ENCODE measurements around the gene KLHL8.
"Not testable (repeated sequence)": the region's sequence is repeated elsewhere in the genome, so short reads cannot be mapped to it uniquely, and the experiment has no call there.

KLHL8 gene

GRCh38 chr4:87228262-87228860 is 7.9 kb upstream of the KLHL8 start:
- DNase-seq (ENCODE audit: low read depth) = no peak

GRCh38 chr4:87227751-87228151 is 7.3 kb upstream of the KLHL8 start:
- DNase-seq (ENCODE audit: low read depth) = no peak

DNA sequence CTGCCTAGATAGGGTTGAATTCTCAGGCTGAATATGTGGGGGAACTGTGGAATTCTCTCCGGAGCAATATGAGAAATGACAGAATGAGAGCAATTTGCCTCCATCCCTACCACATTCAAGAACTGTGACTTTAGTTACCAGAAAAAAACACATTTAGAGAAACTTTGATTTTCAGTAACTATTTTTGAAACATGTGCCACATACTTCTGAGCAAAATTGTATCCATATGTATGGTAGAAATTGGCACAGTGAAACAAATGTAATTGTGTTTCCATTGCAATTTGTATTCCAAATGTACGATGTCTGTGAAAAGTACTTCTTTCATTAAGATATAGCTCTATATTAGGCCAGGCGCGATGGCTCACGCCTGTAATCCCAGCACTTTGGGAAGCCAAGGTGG is 5.5 kb upstream of the KLHL8 start:
- no peak for DNase-seq (ENCODE audit: low read depth)

- DNase-seq (ENCODE audit: low read depth) = no peak
Observed at GRCh38 chr4:87224141-87224923, 3.9 kb upstream of the KLHL8 start.

DNA sequence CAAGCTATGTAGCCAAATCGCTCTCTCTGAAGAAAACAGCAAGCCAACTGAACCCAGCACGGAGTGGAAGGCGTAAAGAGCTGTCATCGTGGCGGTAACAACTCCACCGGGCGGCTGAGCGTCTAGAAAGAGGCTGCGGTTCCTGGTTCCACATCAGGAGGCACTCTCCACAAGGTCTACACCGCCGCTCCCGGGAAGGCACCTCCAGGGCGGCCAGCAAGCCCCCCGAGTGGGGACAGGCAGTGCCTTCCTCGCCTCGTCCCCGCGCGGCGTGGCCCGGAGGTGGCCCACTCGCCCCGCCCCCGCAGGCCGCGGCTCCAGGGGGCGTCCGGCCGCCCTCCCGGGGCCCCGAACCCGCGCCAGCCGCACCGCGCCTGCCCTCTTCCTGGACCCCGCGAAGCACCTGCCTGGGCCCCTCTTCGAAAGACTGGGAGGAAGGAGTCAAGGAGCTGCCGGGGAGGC is 755 bp downstream of the KLHL8 start:
- peak; percentile 31 for DNase-seq (ENCODE audit: low read depth)

- not testable (repeated sequence) for DNase-seq (ENCODE audit: low read depth)
Observed at GRCh38 chr4:87217235-87217763, 3.1 kb downstream of the KLHL8 start.

- no peak for DNase-seq (ENCODE audit: low read depth)
Observed at GRCh38 chr4:87216469-87216868, 3.9 kb downstream of the KLHL8 start.

DNA sequence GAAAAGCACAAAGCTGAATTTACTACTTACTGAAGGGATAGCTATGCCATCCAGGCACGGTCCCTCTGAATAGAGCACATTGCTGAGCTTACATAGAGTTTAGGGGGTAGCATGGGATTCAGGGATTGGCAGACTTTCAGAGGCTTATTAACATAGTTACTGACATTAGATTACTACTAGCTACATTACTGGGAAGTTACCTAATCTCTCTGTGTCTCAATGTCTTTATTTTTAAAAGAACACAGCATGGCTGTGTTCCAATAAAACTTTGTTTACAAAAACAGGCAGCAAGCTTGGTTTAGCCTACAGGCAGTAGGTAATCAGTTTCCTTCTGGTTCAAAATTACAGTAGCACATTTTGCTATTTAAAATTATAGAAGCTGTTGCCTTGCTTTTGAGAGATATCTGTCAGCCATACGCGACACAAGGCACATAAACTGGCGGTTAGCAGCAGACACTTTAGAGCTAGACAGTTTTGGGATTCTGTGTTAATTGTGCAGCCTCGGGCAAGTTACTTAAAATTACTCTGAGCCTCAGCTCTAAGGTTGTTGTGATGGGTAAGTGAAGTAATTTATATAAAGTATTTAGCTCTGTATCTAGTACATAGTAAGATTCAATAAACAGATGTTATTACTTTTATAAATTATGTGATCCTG is 6.9 kb downstream of the KLHL8 start:
- DNase-seq (ENCODE audit: low read depth) = no peak

DNA sequence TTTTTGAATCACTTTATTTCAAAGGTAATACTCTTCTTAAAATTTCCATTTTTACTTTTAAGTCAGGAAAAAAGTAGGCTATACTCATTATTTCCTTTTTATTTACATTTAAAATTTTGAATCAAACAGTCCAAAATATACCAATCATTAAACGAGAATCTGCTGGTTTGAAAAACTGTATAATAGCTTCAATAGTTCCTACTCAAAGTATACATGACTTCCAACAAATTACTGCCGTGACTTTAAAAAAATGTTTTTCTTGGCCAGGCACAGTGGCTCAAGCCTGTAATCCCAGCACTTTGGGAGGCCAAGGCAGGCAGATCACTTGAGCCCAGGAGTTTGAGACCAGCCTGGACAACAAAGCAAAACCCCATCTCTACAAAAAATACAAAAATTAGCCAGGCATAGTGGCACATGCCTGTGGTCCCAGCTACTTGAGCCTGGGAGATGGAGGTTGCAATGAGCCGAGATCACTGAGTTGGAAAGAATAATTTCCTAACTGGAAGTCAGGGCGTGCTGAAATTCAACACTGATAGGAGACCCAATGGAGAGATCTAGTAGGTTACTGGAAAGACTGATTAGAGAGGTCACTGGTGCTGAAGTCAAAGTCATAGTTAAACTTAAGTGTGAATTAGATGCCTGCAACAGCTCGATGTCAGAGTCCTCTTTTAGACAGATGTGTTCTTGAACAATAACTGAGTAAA is 9.0 kb downstream of the KLHL8 start:
- DNase-seq (ENCODE audit: low read depth) = no peak

GRCh38 chr4:87209696-87210095 is 10.7 kb downstream of the KLHL8 start:
- DNase-seq (ENCODE audit: low read depth) = no peak

DNA sequence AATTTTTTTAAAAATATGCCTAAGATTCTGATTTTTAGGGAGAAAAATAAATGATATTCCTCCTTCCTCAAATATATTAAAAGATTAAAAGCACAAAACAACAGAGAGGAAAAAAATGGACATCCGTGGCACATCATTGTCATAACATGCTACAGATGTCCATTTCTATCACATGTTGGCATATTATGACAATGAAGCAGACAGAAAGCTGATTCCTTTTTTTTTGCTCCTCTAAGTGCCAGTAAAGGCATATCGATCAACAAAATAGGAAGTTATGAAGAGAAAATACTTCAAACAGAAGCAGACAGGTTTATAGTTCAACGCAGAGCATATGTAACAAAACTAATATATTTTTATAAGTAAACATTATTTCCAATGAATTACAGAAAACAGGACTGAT is 11.2 kb downstream of the KLHL8 start:
- no peak for DNase-seq (ENCODE audit: low read depth)

DNA sequence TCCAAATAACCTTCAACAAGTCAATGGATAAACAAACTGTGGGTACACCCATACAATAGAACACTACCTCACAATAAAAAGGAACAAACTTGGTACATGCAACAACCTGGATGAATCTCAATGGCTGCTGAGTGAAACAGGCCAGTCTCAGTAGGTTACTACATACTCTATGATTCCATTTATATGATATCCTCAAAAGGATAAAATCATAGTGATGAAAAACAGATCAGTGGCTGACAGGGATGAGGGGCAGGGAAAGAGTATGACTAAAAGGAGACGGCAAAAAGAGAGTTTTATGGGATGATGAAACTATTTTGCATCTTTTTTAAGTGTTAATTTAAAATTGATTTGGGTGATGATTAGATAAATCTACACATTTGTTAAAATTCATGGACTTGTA is 15.9 kb downstream of the KLHL8 start:
- no peak for DNase-seq (ENCODE audit: low read depth)

- no peak for DNase-seq (ENCODE audit: low read depth)
Observed at GRCh38 chr4:87196927-87197326, 23.5 kb downstream of the KLHL8 start.

GRCh38 chr4:87196146-87196545 is 24.3 kb downstream of the KLHL8 start:
- no peak for DNase-seq (ENCODE audit: low read depth)

- DNase-seq (ENCODE audit: low read depth) = no peak
Observed at GRCh38 chr4:87193958-87194675, 26.3 kb downstream of the KLHL8 start.

DNA sequence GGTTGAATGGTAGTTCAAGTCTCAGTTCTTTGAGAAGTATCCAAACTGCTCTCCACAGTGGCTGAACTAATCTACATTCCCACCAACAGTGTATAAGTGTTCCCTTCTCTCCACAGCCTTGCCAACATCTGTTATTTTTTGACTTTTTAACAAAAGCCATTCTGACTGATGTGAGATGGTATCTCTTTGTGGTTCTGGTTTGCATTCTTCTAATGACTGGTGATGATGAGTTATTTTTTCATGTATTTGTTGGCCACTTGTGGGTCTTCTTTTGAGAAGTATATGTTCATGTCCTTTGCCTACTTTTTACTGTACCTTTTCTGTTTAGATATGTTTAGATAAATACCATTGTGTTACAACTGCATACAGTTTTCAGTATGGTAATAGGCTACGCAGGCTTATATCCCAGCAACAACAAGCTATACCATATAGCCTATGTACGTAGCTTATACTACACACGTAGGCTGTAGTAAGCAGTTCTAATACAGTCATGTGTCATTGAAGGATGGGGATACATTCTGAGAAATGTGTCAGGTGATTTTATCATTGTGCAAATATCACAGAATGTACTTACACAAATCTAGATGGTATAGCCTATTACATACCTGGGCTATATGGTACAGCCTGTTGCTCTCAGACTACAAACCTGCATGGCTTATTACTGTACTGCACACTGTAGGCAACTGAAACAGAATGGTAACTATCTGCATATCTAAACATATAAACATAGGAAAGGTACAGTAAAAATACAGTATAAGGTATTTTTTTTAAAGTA is 28.1 kb downstream of the KLHL8 start:
- DNase-seq (ENCODE audit: low read depth) = no peak

DNA sequence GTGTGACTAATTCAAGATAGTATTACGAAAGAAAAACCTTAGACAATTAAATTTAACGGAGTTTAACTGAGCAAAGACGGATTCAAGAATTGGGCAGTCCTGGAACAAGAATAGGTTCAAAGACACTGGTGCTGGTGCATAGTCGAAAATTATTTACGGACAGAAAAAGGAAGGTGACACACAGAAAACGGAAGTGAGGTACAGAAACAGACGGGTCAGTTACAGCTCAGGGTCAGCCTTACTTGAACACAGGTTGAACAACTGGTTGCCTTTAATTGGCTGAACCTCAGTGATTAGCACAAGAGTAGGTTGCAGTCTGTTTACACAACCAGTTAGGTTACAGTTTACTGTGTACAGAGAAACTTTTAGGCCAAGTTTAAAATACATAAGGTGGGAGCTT is 31.5 kb downstream of the KLHL8 start:
- DNase-seq (ENCODE audit: low read depth) = no peak

DNA sequence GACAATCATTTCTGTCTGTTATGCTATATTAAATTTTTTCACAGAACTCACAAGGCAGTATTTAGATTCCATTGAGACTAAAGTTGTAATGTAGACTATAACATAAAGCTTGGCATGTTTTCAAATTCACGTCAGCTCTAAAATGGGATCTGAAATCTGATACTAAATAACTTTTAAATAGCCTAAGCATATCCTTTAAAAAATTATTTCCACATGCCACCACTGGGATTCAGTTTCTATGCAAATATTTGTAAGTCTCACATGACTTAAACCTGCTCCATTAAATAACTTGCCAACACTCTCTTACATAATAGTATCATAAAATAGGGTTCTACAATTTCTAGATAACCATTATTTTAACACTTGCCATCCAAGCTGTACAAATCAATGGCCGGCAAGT is 32.4 kb downstream of the KLHL8 start:
- no peak for DNase-seq (ENCODE audit: low read depth)

DNA sequence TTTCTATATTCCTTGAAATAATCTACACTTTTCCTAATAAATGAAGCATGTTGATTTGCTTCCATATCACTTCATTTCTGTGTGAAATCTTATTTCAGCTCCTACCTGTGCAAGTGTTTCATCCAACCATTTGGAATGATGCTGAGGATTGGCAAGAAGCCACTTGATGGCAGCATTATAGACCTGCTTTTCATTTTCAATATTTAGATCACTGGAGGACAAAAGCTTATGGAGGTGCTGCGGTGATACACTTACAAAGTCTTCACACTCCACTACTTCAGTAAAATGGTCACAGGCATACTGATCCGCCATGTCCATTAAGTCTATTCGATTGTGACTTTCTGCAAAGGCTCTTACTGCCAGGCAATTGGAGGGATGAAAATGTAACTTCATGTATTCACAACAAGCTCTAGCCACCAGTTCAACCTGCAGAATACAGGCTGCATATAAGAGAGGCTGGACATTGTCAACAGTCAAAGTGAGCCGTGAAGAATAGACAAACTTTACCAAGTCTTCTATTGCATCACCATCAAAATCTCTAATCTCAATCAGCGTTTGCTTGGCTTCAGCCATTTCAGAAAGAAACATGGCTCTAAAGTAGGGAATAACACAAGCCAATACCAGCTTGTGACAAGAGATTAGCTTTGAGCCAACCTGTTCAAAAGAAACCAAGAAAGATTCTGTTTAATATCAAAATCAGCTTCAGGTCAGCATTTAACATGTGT is 35.1 kb downstream of the KLHL8 start:
- no peak for DNase-seq (ENCODE audit: low read depth)

GRCh38 chr4:87180767-87181166 is 39.7 kb downstream of the KLHL8 start:
- DNase-seq (ENCODE audit: low read depth) = no peak
